ENCODE measurements around the gene SHF.
A peak's percentile ranks its signal among the peaks of the same experiment; 100 is the strongest.

SHF gene

DNA sequence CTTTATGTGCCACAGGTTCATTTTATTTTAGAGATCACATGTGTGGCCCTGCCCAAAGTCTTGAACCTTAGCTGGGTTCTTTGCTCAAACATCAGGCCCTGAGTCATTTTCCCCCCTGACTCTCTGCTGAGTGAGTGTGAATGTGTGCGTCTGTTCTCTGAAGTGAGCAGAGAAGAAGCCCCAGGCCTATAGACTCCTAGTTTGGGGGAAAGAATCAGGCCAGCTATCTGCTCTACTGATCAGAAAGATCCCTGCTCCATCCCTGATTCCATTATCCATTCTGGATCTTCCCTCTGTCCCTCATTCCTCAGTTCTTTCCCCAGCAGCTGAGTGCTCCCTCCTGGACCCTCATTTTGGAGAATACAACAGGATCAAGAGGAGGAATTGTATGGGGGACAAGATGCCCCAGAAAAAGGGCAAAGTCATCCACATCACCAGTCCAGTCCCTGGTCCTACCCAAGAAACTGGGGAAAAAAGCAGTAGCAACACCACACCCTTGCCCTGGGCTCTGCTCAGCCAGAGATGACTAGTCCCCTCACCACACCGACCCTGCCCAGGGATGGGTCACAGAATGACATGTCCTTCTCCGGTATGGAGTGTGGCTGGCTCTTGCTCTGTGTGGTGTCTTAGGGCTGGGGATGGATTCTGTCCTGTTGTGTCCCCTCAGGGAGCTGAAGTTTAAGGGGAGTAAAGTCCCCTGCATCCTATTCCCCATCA is 54.8 kb downstream of the SHF start:
- TF ChIP-seq, protein P1, sequence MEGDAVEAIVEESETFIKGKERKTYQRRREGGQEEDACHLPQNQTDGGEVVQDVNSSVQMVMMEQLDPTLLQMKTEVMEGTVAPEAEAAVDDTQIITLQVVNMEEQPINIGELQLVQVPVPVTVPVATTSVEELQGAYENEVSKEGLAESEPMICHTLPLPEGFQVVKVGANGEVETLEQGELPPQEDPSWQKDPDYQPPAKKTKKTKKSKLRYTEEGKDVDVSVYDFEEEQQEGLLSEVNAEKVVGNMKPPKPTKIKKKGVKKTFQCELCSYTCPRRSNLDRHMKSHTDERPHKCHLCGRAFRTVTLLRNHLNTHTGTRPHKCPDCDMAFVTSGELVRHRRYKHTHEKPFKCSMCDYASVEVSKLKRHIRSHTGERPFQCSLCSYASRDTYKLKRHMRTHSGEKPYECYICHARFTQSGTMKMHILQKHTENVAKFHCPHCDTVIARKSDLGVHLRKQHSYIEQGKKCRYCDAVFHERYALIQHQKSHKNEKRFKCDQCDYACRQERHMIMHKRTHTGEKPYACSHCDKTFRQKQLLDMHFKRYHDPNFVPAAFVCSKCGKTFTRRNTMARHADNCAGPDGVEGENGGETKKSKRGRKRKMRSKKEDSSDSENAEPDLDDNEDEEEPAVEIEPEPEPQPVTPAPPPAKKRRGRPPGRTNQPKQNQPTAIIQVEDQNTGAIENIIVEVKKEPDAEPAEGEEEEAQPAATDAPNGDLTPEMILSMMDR (IDR thresholded peaks at IDR 0.05; ENCODE audit: borderline replicate concordance, insufficient read depth, low read depth, low read length): no peak
- no peak overlapping the region for H3K4me3 ChIP-seq (ENCODE audit: low read depth, low read length)

- TF ChIP-seq, protein P1 (IDR thresholded peaks at IDR 0.05; ENCODE audit: borderline replicate concordance, insufficient read depth, low read depth, low read length): no peak
- H3K4me3 ChIP-seq (ENCODE audit: low read depth, low read length): no peak overlapping the region
Measured at GRCh38 chr15:45131510-45131909, 56.3 kb downstream of the SHF start.

- H3K4me3 ChIP-seq (ENCODE audit: low read depth, low read length): no peak overlapping the region
- TF ChIP-seq, protein P1 (IDR thresholded peaks at IDR 0.05; ENCODE audit: borderline replicate concordance, insufficient read depth, low read depth, low read length): no peak
Measured at GRCh38 chr15:45130291-45131000, 57.3 kb downstream of the SHF start.

DNA sequence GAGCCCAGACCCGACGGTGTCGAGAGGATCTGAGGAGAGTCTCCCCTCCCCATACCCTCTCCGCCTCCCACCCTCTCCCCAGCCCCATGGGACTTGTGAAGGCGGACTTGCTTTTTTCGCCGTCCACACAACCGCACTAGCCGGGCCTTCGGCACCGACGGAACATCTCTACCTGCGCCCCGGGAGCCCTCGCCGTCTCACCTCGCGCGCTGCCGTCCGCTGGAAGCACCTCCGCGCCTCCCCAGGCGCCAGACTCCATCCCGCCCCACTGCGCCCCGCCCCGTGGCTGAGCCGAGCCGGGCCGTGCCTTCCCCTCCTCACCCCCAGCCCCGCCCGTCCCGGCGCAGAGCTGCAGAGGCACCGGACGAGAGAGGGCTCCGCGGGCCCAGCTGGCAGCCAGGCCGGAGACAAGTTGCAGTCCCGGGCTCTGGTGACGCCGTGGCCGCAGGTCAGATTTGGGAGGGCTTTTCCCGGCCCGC is 58.1 kb downstream of the SHF start, which contains the start of the genes DUOX1 and DUOXA1:
DUOX1 (plus strand) TSS at position 344 of the 479 bp plus-strand sequence. CDS start 1,973 bp downstream, outside the sequence.
DUOXA1 (minus strand) TSS at position 229 of the 479 bp plus-strand sequence. CDS start 6,865 bp downstream, outside the sequence.
- H3K4me3 ChIP-seq (ENCODE audit: low read depth, low read length): no peak within 1 kb of the TSS

GRCh38 chr15:45128971-45129639 is 58.7 kb downstream of the SHF start:
- no peak overlapping the region for H3K4me3 ChIP-seq (ENCODE audit: low read depth, low read length)
- TF ChIP-seq, protein P1 (IDR thresholded peaks at IDR 0.05; ENCODE audit: borderline replicate concordance, insufficient read depth, low read depth, low read length): no peak

More for the DNA sequence above, 58.1 kb downstream of the SHF start, which contains the start of the genes DUOX1 and DUOXA1:
- TF ChIP-seq, protein P1 (IDR thresholded peaks at IDR 0.05; ENCODE audit: borderline replicate concordance, insufficient read depth, low read depth, low read length): no peak

DNA sequence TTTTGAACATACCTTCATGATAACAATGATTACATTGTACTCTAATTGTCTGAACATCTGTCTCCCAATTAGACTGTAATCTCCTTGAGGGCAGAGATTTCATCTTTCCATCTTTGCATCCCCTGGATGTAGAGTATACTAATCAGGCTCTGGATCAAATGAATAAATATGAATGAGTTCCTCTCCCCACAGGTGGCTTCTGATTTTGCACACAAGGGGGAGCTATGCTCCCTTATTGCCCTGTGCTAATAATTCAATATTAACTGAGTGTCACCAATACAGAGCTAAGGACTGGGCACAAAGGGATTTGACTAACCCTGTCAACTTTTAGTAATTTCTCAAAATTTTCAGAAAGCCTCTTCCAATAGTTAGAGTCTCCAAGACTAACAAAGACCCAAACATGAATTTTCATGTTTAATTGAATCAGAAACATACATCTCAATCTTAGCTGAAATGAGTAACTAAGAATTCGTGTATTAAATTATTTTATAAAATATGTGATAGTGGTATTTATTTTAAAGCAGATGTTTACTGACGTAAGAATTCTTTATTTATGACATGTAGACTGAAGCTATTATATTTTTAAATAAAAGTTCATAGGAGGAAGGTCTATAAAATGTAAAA is 61.1 kb downstream of the SHF start:
- TF ChIP-seq, protein P1 (IDR thresholded peaks at IDR 0.05; ENCODE audit: borderline replicate concordance, insufficient read depth, low read depth, low read length): peak; percentile 66
- H3K4me3 ChIP-seq (ENCODE audit: low read depth, low read length): no peak overlapping the region
